GM19467 (cell line): ENCODE results near the gene MEF2A.

Experiments used
- ATAC-seq: cut with Tn5 transposase; IDR thresholded peaks from one replicate; pipeline ENCODE4 v1.9.1; 2021; ENCODE audit warnings: mild to moderate bottlenecking, moderate library complexity; ENCODE audit not compliant: unreplicated experiment

The MEF2A gene

GRCh38 chr15:99604865-99605264 lies 39.1 kb downstream of the MEF2A start:
- no peak for ATAC-seq

- no peak for ATAC-seq
Observed at GRCh38 chr15:99605490-99605931, 39.7 kb downstream of the MEF2A start.

GRCh38 chr15:99605990-99606389 lies 40.2 kb downstream of the MEF2A start:
- ATAC-seq = no peak

- ATAC-seq = no peak
Observed at GRCh38 chr15:99606646-99607045, 40.9 kb downstream of the MEF2A start.

GRCh38 chr15:99613481-99613880 lies 47.7 kb downstream of the MEF2A start:
- ATAC-seq = no peak

- no peak for ATAC-seq
Observed at GRCh38 chr15:99613887-99614647, 48.3 kb downstream of the MEF2A start.

- ATAC-seq = peak; percentile 44
Observed at GRCh38 chr15:99614749-99615288, 49.0 kb downstream of the MEF2A start.

GRCh38 chr15:99615460-99615859 lies 49.7 kb downstream of the MEF2A start:
- ATAC-seq = no peak

GRCh38 chr15:99616129-99616528 lies 50.3 kb downstream of the MEF2A start:
- ATAC-seq = no peak

- ATAC-seq = no peak
Observed at GRCh38 chr15:99616773-99617342, 51.1 kb downstream of the MEF2A start.

GRCh38 chr15:99618941-99619411 lies 53.2 kb downstream of the MEF2A start:
- no peak for ATAC-seq

GRCh38 chr15:99619712-99620111 lies 53.9 kb downstream of the MEF2A start:
- ATAC-seq = no peak

GRCh38 chr15:99620178-99620577 lies 54.4 kb downstream of the MEF2A start:
- no peak for ATAC-seq

GRCh38 chr15:99621767-99622166 lies 56.0 kb downstream of the MEF2A start:
- ATAC-seq = no peak

GRCh38 chr15:99628374-99629001 lies 62.7 kb downstream of the MEF2A start:
- ATAC-seq = no peak

- ATAC-seq = no peak
Observed at GRCh38 chr15:99630607-99631131, 64.9 kb downstream of the MEF2A start.

GRCh38 chr15:99631255-99631654 lies 65.5 kb downstream of the MEF2A start:
- peak; percentile 83 for ATAC-seq

GRCh38 chr15:99632521-99632920 lies 66.7 kb downstream of the MEF2A start:
- ATAC-seq = no peak

- ATAC-seq = no peak
Observed at GRCh38 chr15:99633655-99634054, 67.9 kb downstream of the MEF2A start.

GRCh38 chr15:99634576-99634975 lies 68.8 kb downstream of the MEF2A start:
- ATAC-seq = no peak

- ATAC-seq = no peak
Observed at GRCh38 chr15:99635145-99635544, 69.4 kb downstream of the MEF2A start.
